C4-2B (cell line): ENCODE measurements around the gene GP2.

ENCODE experiments used
- H3K27ac ChIP-seq: fragments of 450-650 bp; 2 replicates; pipeline ENCODE4 v1.5.1; 2017
- CTCF ChIP-seq: fragments of 450-650 bp; conservative IDR thresholded peaks from 2 replicates; pipeline ENCODE4 v1.5.1; 2017; ENCODE audit warnings: mild to moderate bottlenecking
- ZFX ChIP-seq: fragments of 450-650 bp; IDR thresholded peaks from 2 replicates; pipeline ENCODE4 v1.6.1; 2017

The GP2 gene

GRCh38 chr16:20289571-20289970, 37.7 kb downstream of the GP2 start:
- no peak overlapping the region for H3K27ac ChIP-seq
- no peak for TF ChIP-seq ZFX
- no peak for TF ChIP-seq CTCF

GRCh38 chr16:20285993-20286499, 41.3 kb downstream of the GP2 start:
- TF ChIP-seq ZFX (no peak), CTCF (no peak)
- H3K27ac ChIP-seq: no peak overlapping the region

- no peak overlapping the region for H3K27ac ChIP-seq
- TF ChIP-seq ZFX: no peak
- no peak for TF ChIP-seq CTCF
These were observed 47.1 kb downstream of the GP2 start for GRCh38 chr16:20280259-20280658.

GRCh38 chr16:20271893-20272292, 55.4 kb downstream of the GP2 start:
- H3K27ac ChIP-seq: no peak overlapping the region
- TF ChIP-seq CTCF (no peak; the same call in 1 of the 2 replicates), ZFX (no peak)

- no peak for TF ChIP-seq ZFX
- TF ChIP-seq CTCF: no peak
- no peak overlapping the region for H3K27ac ChIP-seq
These were observed 58.9 kb downstream of the GP2 start for GRCh38 chr16:20268409-20268808.

GRCh38 chr16:20265019-20265418, 62.3 kb downstream of the GP2 start:
- TF ChIP-seq CTCF (no peak), ZFX (no peak)
- no peak overlapping the region for H3K27ac ChIP-seq

GRCh38 chr16:20263138-20263855, 64.0 kb downstream of the GP2 start:
- no peak overlapping the region for H3K27ac ChIP-seq
- TF ChIP-seq ZFX (no peak), CTCF (no peak)
